H9 (cell line): Measurements from ENCODE around the gene METTL8. TPM values are rescaled to one million over a fixed set of nuclear protein-coding genes. Genes with fewer than 3 reads are reported as not detected.

Source experiments
- DNase-seq: peaks from one replicate; pipeline ENCODE4 v3.0.0-alpha.2; 2017
- H2AFZ ChIP-seq: one replicate; pipeline ENCODE4 v1.6.1; 2013; ENCODE audit warnings: mild to moderate bottlenecking, low read length, control low read depth, moderate library complexity
- H2AK5ac ChIP-seq: 2 replicates; pipeline ENCODE4 v1.6.1; 2013; ENCODE audit warnings: low read length, control low read depth, mixed read lengths; ENCODE audit not compliant: insufficient read length
- H2BK120ac ChIP-seq: one replicate; pipeline ENCODE4 v1.6.1; 2013; ENCODE audit warnings: low read depth, mild to moderate bottlenecking, low read length, control low read depth, inconsistent platforms; ENCODE audit not compliant: poor library complexity, severe bottlenecking
- H2BK12ac ChIP-seq: 2 replicates; pipeline ENCODE4 v1.6.1; 2013; ENCODE audit warnings: low read length, control low read depth, mixed read lengths, low read depth; ENCODE audit not compliant: insufficient read length
- H2BK15ac ChIP-seq: 2 replicates; pipeline ENCODE4 v1.6.1; 2013; ENCODE audit warnings: low read depth, low read length, control low read depth
- H2BK20ac ChIP-seq: one replicate; pipeline ENCODE4 v1.6.1; 2013; ENCODE audit warnings: low read depth, mild to moderate bottlenecking, low read length, control low read depth, inconsistent platforms; ENCODE audit not compliant: poor library complexity, severe bottlenecking
- H2BK5ac ChIP-seq: 2 replicates; pipeline ENCODE4 v1.6.1; 2013; ENCODE audit warnings: low read length, control low read depth, mixed read lengths; ENCODE audit not compliant: insufficient read length
- H3K14ac ChIP-seq: 2 replicates; pipeline ENCODE4 v1.6.1; 2013; ENCODE audit warnings: low read length, control low read depth; ENCODE audit not compliant: insufficient read depth
- H3K18ac ChIP-seq: 2 replicates; pipeline ENCODE4 v1.6.1; 2013; ENCODE audit warnings: low read depth, mild to moderate bottlenecking, mixed read lengths, low read length, control low read depth; ENCODE audit not compliant: insufficient read length
- H3K23ac ChIP-seq: 2 replicates; pipeline ENCODE4 v1.6.1; 2013; ENCODE audit warnings: low read length, control low read depth, mixed read lengths, low read depth; ENCODE audit not compliant: insufficient read length
- H3K23me2 ChIP-seq: 2 replicates; pipeline ENCODE4 v1.6.1; 2013; ENCODE audit warnings: low read depth, mild to moderate bottlenecking, mixed read lengths, low read length, control low read depth; ENCODE audit not compliant: insufficient read length, poor library complexity, severe bottlenecking
- H3K27ac ChIP-seq: 2 replicates; pipeline ENCODE4 v1.5.1; 2013; ENCODE audit warnings: low read length, control low read depth, mixed read lengths, low read depth; ENCODE audit not compliant: insufficient read length
- H3K27me3 ChIP-seq: 2 replicates; pipeline ENCODE4 v1.6.1; 2013; ENCODE audit warnings: low read length, control low read depth, inconsistent platforms; ENCODE audit not compliant: insufficient read depth
- H3K4ac ChIP-seq: 2 replicates; pipeline ENCODE4 v1.6.1; 2013; ENCODE audit warnings: low read depth, mild to moderate bottlenecking, control low read depth, inconsistent platforms, low read length, moderate library complexity
- H3K4me1 ChIP-seq: 2 replicates; pipeline ENCODE4 v1.6.1; 2013; ENCODE audit warnings: low read length, control low read depth, inconsistent platforms; ENCODE audit not compliant: insufficient read depth
- H3K4me2 ChIP-seq: 2 replicates; pipeline ENCODE4 v1.6.1; 2013; ENCODE audit warnings: low read length, control low read depth, mixed read lengths; ENCODE audit not compliant: insufficient read length, insufficient read depth
- H3K56ac ChIP-seq: 2 replicates; pipeline ENCODE4 v1.6.1; 2013; ENCODE audit warnings: low read depth, mild to moderate bottlenecking, mixed read lengths, low read length, control low read depth; ENCODE audit not compliant: insufficient read length
- H3K79me1 ChIP-seq: 2 replicates; pipeline ENCODE4 v1.6.1; 2013; ENCODE audit warnings: low read depth, mild to moderate bottlenecking, moderate library complexity, low read length, control low read depth, inconsistent platforms; ENCODE audit not compliant: insufficient read depth, poor library complexity, severe bottlenecking
- H3K79me2 ChIP-seq: 2 replicates; pipeline ENCODE4 v1.6.1; 2013; ENCODE audit warnings: low read length, control low read depth, inconsistent platforms; ENCODE audit not compliant: insufficient read depth
- H3K9ac ChIP-seq: 2 replicates; pipeline ENCODE4 v1.6.1; 2013; ENCODE audit warnings: low read length, control low read depth, mixed read lengths; ENCODE audit not compliant: insufficient read length; ENCODE audit errors: extremely low read depth
- H3K9me3 ChIP-seq: one replicate; pipeline ENCODE4 v1.6.1; 2013; ENCODE audit warnings: low read depth, low read length, inconsistent platforms; ENCODE audit not compliant: control insufficient read depth
- H3T11ph ChIP-seq: one replicate; pipeline ENCODE4 v1.6.1; 2013; ENCODE audit warnings: mild to moderate bottlenecking, low read length, control low read depth, inconsistent platforms
- H4K20me1 ChIP-seq: one replicate; pipeline ENCODE4 v1.6.1; 2013; ENCODE audit not compliant: control insufficient read depth, insufficient read length, insufficient read depth
- H4K5ac ChIP-seq: 2 replicates; pipeline ENCODE4 v1.6.1; 2013; ENCODE audit warnings: low read depth, mild to moderate bottlenecking, mixed read lengths, low read length, control low read depth; ENCODE audit not compliant: insufficient read length
- H4K8ac ChIP-seq: replicated peaks from 2 replicates; pipeline ENCODE4 v1.6.1; 2013; ENCODE audit warnings: low read length, control low read depth, mixed read lengths, low read depth; ENCODE audit not compliant: insufficient read length
- H4K91ac ChIP-seq: 2 replicates; pipeline ENCODE4 v1.6.1; 2013; ENCODE audit warnings: low read depth, mild to moderate bottlenecking, moderate library complexity, mixed read lengths, low read length, control low read depth; ENCODE audit not compliant: insufficient read length
- H3K27ac Mint-ChIP-seq, 3 experiments: 2 replicates in 2 of 3; 3 replicates in 1 of 3; pipeline ENCODE4 v1.8.0; 2020 to 2021; ENCODE audit warnings: mixed read lengths in 3 of 3, mild to moderate bottlenecking in 1 of 3, moderate library complexity in 1 of 3
- H3K27me3 Mint-ChIP-seq: 2 replicates; pipeline ENCODE4 v1.8.0; 2021; ENCODE audit warnings: low read depth, mild to moderate bottlenecking, moderate library complexity, mixed read lengths
- H3K36me3 Mint-ChIP-seq, 3 experiments: 2 replicates in 2 of 3; 3 replicates in 1 of 3; pipeline ENCODE4 v1.8.0; 2020 to 2021; ENCODE audit warnings: low read depth in 3 of 3, mixed read lengths in 3 of 3; ENCODE audit not compliant: insufficient read depth in 1 of 3
- H3K4me1 Mint-ChIP-seq, 2 experiments: 2 replicates each; pipeline ENCODE4 v1.8.0; 2020; ENCODE audit warnings: mixed read lengths in 2 of 2
- H3K4me3 Mint-ChIP-seq, 2 experiments: 2 replicates in 1 of 2; 3 replicates in 1 of 2; pipeline ENCODE4 v1.8.0; 2020 to 2021; ENCODE audit warnings: mild to moderate bottlenecking in 2 of 2, mixed read lengths in 2 of 2, moderate library complexity in 1 of 2
- H3K9me3 Mint-ChIP-seq, 2 experiments: 2 replicates in 1 of 2; 3 replicates in 1 of 2; pipeline ENCODE4 v1.8.0; 2020; ENCODE audit warnings: mild to moderate bottlenecking in 2 of 2, mixed read lengths in 2 of 2, moderate library complexity in 1 of 2
- CTCF ChIP-seq: fragments of 200-600 bp; sonication (generic); conservative IDR thresholded peaks from 3 replicates; pipeline ENCODE4 v1.8.0; 2021; ENCODE audit warnings: antibody characterized with exemption, mild to moderate bottlenecking
- WGBS: extraction: QIAGEN DNeasy Blood & Tissue Kit; methylation state at CpG from one replicate; pipeline ENCODE4 v1.1.7; 2013; ENCODE audit warnings: missing lambda C conversion rate, low lambda C conversion rate, mixed read lengths; ENCODE audit not compliant: insufficient read length; ENCODE audit errors: extremely low coverage; 5-methylcytosine and 5-hydroxymethylcytosine counted together
- total RNA-seq: library from RNA; stranded (reverse); gene quantifications from 2 replicates; pipeline ENCODE4 v1.2.1, GENCODE V29; 2021

The METTL8 gene
- total RNA-seq, 1 experiment from 2014 or later = 40.9 TPM

- Mint-ChIP-seq H3K27ac (peak overlapping the region in 2 of 3 experiments; percentile 21 to 65; a peak in 3 of 7 replicates), H3K9me3 (peaks cover 7 to 13% of the 10 kb centered on the region in 2 experiments), H3K4me3 (no peak overlapping the region), H3K27me3 (no peaks in the 10 kb centered on the region), H3K4me1 (peaks cover 24 to 28% of the 10 kb centered on the region in 2 experiments), H3K36me3 (peaks cover 26 to 32% (median 30%) of the 10 kb centered on the region in 3 experiments)
- peaks cover 3% of the 10 kb centered on the region for H3K79me1 ChIP-seq
- no peak overlapping the region for H3K23ac ChIP-seq
- no peak overlapping the region for H4K5ac ChIP-seq
- H4K20me1 ChIP-seq = no peaks in the 10 kb centered on the region
- H3K18ac ChIP-seq = no peak overlapping the region
- H3K79me2 ChIP-seq = peaks cover 6% of the 10 kb centered on the region; the same call in 1 of the 2 replicates
- DNase-seq = no peak
- no peak overlapping the region for H3K4me2 ChIP-seq
- H2BK120ac ChIP-seq = no peak overlapping the region
- no peak overlapping the region for H3K9ac ChIP-seq
- WGBS = no CpG with 5 or more reads among the region's 3 CpGs
- H3K27ac ChIP-seq = no peak overlapping the region
- no peak overlapping the region for H2BK15ac ChIP-seq
- peaks cover 3% of the 10 kb centered on the region for H3K4me1 ChIP-seq
- no peaks in the 10 kb centered on the region for H3K9me3 ChIP-seq
- H2BK20ac ChIP-seq = no peak overlapping the region
- H4K91ac ChIP-seq = no peak overlapping the region
- H3K14ac ChIP-seq = no peak overlapping the region
- H3K23me2 ChIP-seq = no peaks in the 10 kb centered on the region
- no peaks in the 10 kb centered on the region for H3K27me3 ChIP-seq
- TF ChIP-seq CTCF = no peak
- no peak overlapping the region for H3K4ac ChIP-seq
- no peak overlapping the region for H4K8ac ChIP-seq
- no peak overlapping the region for H2AFZ ChIP-seq
- no peak overlapping the region for H3K56ac ChIP-seq
- no peak overlapping the region for H2AK5ac ChIP-seq
- H2BK12ac ChIP-seq = no peak overlapping the region
- no peak overlapping the region for H2BK5ac ChIP-seq
- H3T11ph ChIP-seq = no peak overlapping the region
Observed at GRCh38 chr2:171400395-171400794, 33.4 kb downstream of the METTL8 start.
